Iris pigment epithelial cell (primary cell): Measurements from ENCODE around the gene PPP3R1.
"Not testable (repeated sequence)": the region's sequence is repeated elsewhere in the genome, so short reads cannot be mapped to it uniquely, and the experiment has no call there.

Experiments used
- DNase-seq: peaks from one replicate; pipeline ENCODE4 v3.0.0-alpha.2; 2011; ENCODE audit warnings: low read depth

Gene PPP3R1

GRCh38 chr2:68188831-68189230 is 63.5 kb downstream of the PPP3R1 start:
- DNase-seq, result no peak

GRCh38 chr2:68187329-68187728 is 65.0 kb downstream of the PPP3R1 start:
- no peak for DNase-seq

- DNase-seq, result peak; percentile 28
Observed at GRCh38 chr2:68185541-68186164, 66.7 kb downstream of the PPP3R1 start.

GRCh38 chr2:68182902-68183301 is 69.4 kb downstream of the PPP3R1 start:
- DNase-seq, result no peak

- no peak for DNase-seq
Observed at GRCh38 chr2:68178954-68179627, 73.2 kb downstream of the PPP3R1 start.

- DNase-seq, result no peak
Observed at GRCh38 chr2:68178432-68178831, 73.9 kb downstream of the PPP3R1 start.

- DNase-seq, result no peak
Observed at GRCh38 chr2:68177541-68177940, 74.8 kb downstream of the PPP3R1 start.

- DNase-seq, result no peak
Observed at GRCh38 chr2:68176657-68177056, 75.7 kb downstream of the PPP3R1 start.

GRCh38 chr2:68175210-68175609 is 77.1 kb downstream of the PPP3R1 start:
- DNase-seq, result not testable (repeated sequence)

GRCh38 chr2:68172990-68173700 is 79.2 kb downstream of the PPP3R1 start:
- no peak for DNase-seq

- DNase-seq, result no peak
Observed at GRCh38 chr2:68172521-68172920, 79.8 kb downstream of the PPP3R1 start.

- DNase-seq, result no peak
Observed at GRCh38 chr2:68171684-68172083, 80.6 kb downstream of the PPP3R1 start.

- no peak for DNase-seq
Observed at GRCh38 chr2:68171146-68171545, 81.2 kb downstream of the PPP3R1 start.

- DNase-seq, result no peak
Observed at GRCh38 chr2:68169308-68169707, 83.0 kb downstream of the PPP3R1 start.

- peak; percentile 71 for DNase-seq
Observed at GRCh38 chr2:68167186-68167585, 85.1 kb downstream of the PPP3R1 start.

GRCh38 chr2:68163641-68164040 is 88.7 kb downstream of the PPP3R1 start:
- DNase-seq, result no peak

- no peak for DNase-seq
Observed at GRCh38 chr2:68158134-68158447, 94.2 kb downstream of the PPP3R1 start.

GRCh38 chr2:68157402-68158133 is 94.8 kb downstream of the PPP3R1 start, which contains the start of gene PNO1:
TSS of gene PNO1 (plus strand) at chr2:68157888. CDS start at chr2:68157935, 47 bp downstream.
- peak; percentile 95 for DNase-seq

- DNase-seq, result peak; percentile 39
Observed at GRCh38 chr2:68157002-68157401, 95.3 kb downstream of the PPP3R1 start.

- DNase-seq, result no peak
Observed at GRCh38 chr2:68156419-68156818, 95.9 kb downstream of the PPP3R1 start.

GRCh38 chr2:68155618-68156017 is 96.7 kb downstream of the PPP3R1 start:
- no peak for DNase-seq

GRCh38 chr2:68152681-68153347 is 99.5 kb downstream of the PPP3R1 start:
- no peak for DNase-seq
